Neural cell (in vitro differentiated cells): ENCODE measurements around the gene BLCAP. TPM values are rescaled to one million over a fixed set of nuclear protein-coding genes. Genes with fewer than 3 reads are reported as not detected.

Source experiments
- H2AFZ ChIP-seq: fragments of 200-600, 300-800 bp; sonication (generic), shearing (Covaris generic); 2 replicates; pipeline ENCODE4 v1.6.0; 2014; ENCODE audit warnings: low read depth, mild to moderate bottlenecking, antibody characterized with exemption, low read length, moderate library complexity
- H3F3A ChIP-seq: fragments of 200-600 bp; shearing (Covaris generic); 2 replicates; pipeline ENCODE4 v1.6.1; 2016; ENCODE audit warnings: mild to moderate bottlenecking, moderate library complexity, mixed read lengths, antibody characterized with exemption, low read length; ENCODE audit not compliant: insufficient read depth, poor library complexity, severe bottlenecking
- H3K27ac ChIP-seq: fragments of 200-600, 300-800 bp; sonication (generic), shearing (Covaris generic); 2 replicates; pipeline ENCODE4 v1.5.1; 2014; ENCODE audit warnings: mild to moderate bottlenecking, low read length, moderate library complexity
- H3K27me3 ChIP-seq: fragments of 300-800, 200-600 bp; sonication (generic), shearing (Covaris generic); 2 replicates; pipeline ENCODE4 v1.6.0; 2014; ENCODE audit warnings: mild to moderate bottlenecking, low read depth, low read length, moderate library complexity; ENCODE audit not compliant: insufficient read depth
- H3K36me3 ChIP-seq: fragments of 300-800, 200-600 bp; sonication (generic), shearing (Covaris generic); 2 replicates; pipeline ENCODE4 v1.5.1; 2014; ENCODE audit warnings: mild to moderate bottlenecking, antibody characterized with exemption, low read length, moderate library complexity; ENCODE audit not compliant: insufficient read depth
- H3K4me2 ChIP-seq: fragments of 300-800, 200-600 bp; sonication (generic), shearing (Covaris generic); 2 replicates; pipeline ENCODE4 v1.6.0; 2014; ENCODE audit warnings: mild to moderate bottlenecking, low read length
- H3K4me3 ChIP-seq: fragments of 300-800, 200-600 bp; sonication (generic), shearing (Covaris generic); 2 replicates; pipeline ENCODE4 v1.5.1; 2014; ENCODE audit warnings: mild to moderate bottlenecking, low read length, moderate library complexity
- H3K79me2 ChIP-seq: fragments of 200-600 bp; shearing (Covaris generic); replicated peaks from 2 replicates; pipeline ENCODE4 v1.6.0; 2014; ENCODE audit warnings: mild to moderate bottlenecking, low read length, moderate library complexity; ENCODE audit not compliant: insufficient read depth
- H3K9ac ChIP-seq: fragments of 300-800, 200-600 bp; sonication (generic), shearing (Covaris generic); 2 replicates; pipeline ENCODE4 v1.6.1; 2016; ENCODE audit warnings: mild to moderate bottlenecking, low read length, mixed read lengths
- H3K9me2 ChIP-seq: fragments of 200-600 bp; shearing (Covaris generic); 2 replicates; pipeline ENCODE4 v1.6.1; 2016; ENCODE audit warnings: mild to moderate bottlenecking, low read length, mixed read lengths; ENCODE audit not compliant: insufficient read depth
- H3K9me3 ChIP-seq: fragments of 200-600, 300-800 bp; sonication (generic), shearing (Covaris generic); 2 replicates; pipeline ENCODE4 v1.6.1; 2016; ENCODE audit warnings: mild to moderate bottlenecking, mixed run types, low read length, moderate library complexity, mixed read lengths
- H4K20me1 ChIP-seq: fragments of 200-600 bp; shearing (Covaris generic); 2 replicates; pipeline ENCODE4 v1.6.1; 2016; ENCODE audit warnings: mild to moderate bottlenecking, mixed run types; ENCODE audit not compliant: insufficient read depth
- CTCF ChIP-seq: fragments of 450-650 bp; IDR thresholded peaks from 2 replicates; pipeline ENCODE4 v1.5.1; 2014; ENCODE audit warnings: antibody characterized with exemption, mild to moderate bottlenecking, moderate library complexity; ENCODE audit not compliant: poor library complexity, severe bottlenecking
- EP300 ChIP-seq: fragments of 450-650 bp; conservative IDR thresholded peaks from 2 replicates; pipeline ENCODE4 v1.6.1; 2014; ENCODE audit warnings: antibody characterized with exemption, mild to moderate bottlenecking, moderate library complexity; ENCODE audit not compliant: poor library complexity, severe bottlenecking
- EZH2 ChIP-seq: fragments of 200-600, 300-800 bp; shearing (Covaris generic), sonication (generic); IDR thresholded peaks from 2 replicates; pipeline ENCODE4 v1.6.1; 2014; ENCODE audit warnings: antibody characterized with exemption, low read length, borderline replicate concordance, mild to moderate bottlenecking; ENCODE audit not compliant: insufficient read depth, poor library complexity, severe bottlenecking
- MXI1 ChIP-seq: fragments of 450-650 bp; conservative IDR thresholded peaks from 2 replicates; pipeline ENCODE4 v1.6.1; 2014; ENCODE audit warnings: antibody characterized with exemption, mild to moderate bottlenecking; ENCODE audit not compliant: poor library complexity, severe bottlenecking
- POLR2AphosphoS5 ChIP-seq: IDR thresholded peaks from 2 replicates; pipeline ENCODE4 v1.6.1; 2012
- RAD21 ChIP-seq: fragments of 450-650 bp; conservative IDR thresholded peaks from 2 replicates; pipeline ENCODE4 v1.6.1; 2014; ENCODE audit warnings: antibody characterized with exemption, mild to moderate bottlenecking, moderate library complexity
- REST ChIP-seq: IDR thresholded peaks from 2 replicates; pipeline ENCODE4 v1.6.1; 2012; ENCODE audit warnings: borderline replicate concordance
- SMC3 ChIP-seq: fragments of 450-650 bp; conservative IDR thresholded peaks from 2 replicates; pipeline ENCODE4 v1.6.1; 2014; ENCODE audit warnings: antibody characterized with exemption, mild to moderate bottlenecking, moderate library complexity; ENCODE audit not compliant: poor library complexity
- TAF1 ChIP-seq: IDR thresholded peaks from 2 replicates; pipeline ENCODE4 v1.6.1; 2012; ENCODE audit warnings: low read depth
- polyA plus RNA-seq: library from polyadenylated mRNA; depleted of rRNA; stranded (reverse); fragments of >200 nt; gene quantifications from 2 replicates; pipeline ENCODE4 v1.2.3, GENCODE V29; 2014

BLCAP gene
- polyA plus RNA-seq, 1 donor from 2014 or later: 344 TPM

GRCh38 chr20:37523012-37523391 is 4.7 kb downstream of the BLCAP start:
- H3K4me2 ChIP-seq: no peak overlapping the region
- H4K20me1 ChIP-seq: peaks cover 6% of the 10 kb centered on the region
- H3K9me2 ChIP-seq: no peaks in the 10 kb centered on the region

GRCh38 chr20:37522260-37523011 is 5.2 kb downstream of the BLCAP start:
- no peaks in the 10 kb centered on the region for H3K27me3 ChIP-seq
- H3K9ac ChIP-seq: peak overlapping the region; percentile 88
- H3F3A ChIP-seq: no peaks in the 10 kb centered on the region
- peaks cover 4% of the 10 kb centered on the region for H3K9me3 ChIP-seq
- peak; percentile 12 for TF ChIP-seq POLR2AphosphoS5
- no peak for TF ChIP-seq SMC3
- TF ChIP-seq RAD21: no peak
- TF ChIP-seq REST: peak; percentile 73
- no peak for TF ChIP-seq EZH2
- no peak for TF ChIP-seq TAF1
- H3K4me3 ChIP-seq: peak overlapping the region; percentile 85
- peaks cover 6% of the 10 kb centered on the region for H4K20me1 ChIP-seq
- H3K4me2 ChIP-seq: peak overlapping the region; percentile 55
- no peak overlapping the region for H2AFZ ChIP-seq
- peaks cover 81% of the 10 kb centered on the region for H3K79me2 ChIP-seq
- H3K36me3 ChIP-seq: no peaks in the 10 kb centered on the region
- H3K9me2 ChIP-seq: no peaks in the 10 kb centered on the region
- peak overlapping the region; percentile 87 for H3K27ac ChIP-seq

More at GRCh38 chr20:37523012-37523391, 4.7 kb downstream of the BLCAP start:
- Histone ChIP-seq H3K9me3 (peaks cover 4% of the 10 kb centered on the region), H3K79me2 (peaks cover 83% of the 10 kb centered on the region), H3K27ac (peak overlapping the region; percentile 24), H3F3A (no peaks in the 10 kb centered on the region), H3K4me3 (peak overlapping the region; percentile 85), H3K27me3 (no peaks in the 10 kb centered on the region), H2AFZ (no peak overlapping the region), H3K9ac (peak overlapping the region; percentile 31), H3K36me3 (no peaks in the 10 kb centered on the region)
- TF ChIP-seq POLR2AphosphoS5: no peak
- no peak for TF ChIP-seq EZH2
- TF ChIP-seq MXI1: no peak
- TF ChIP-seq REST: no peak
- TF ChIP-seq CTCF: no peak
- no peak for TF ChIP-seq TAF1
- no peak for TF ChIP-seq SMC3
- no peak for TF ChIP-seq EP300
